CD4-positive, alpha-beta T cell treated with Interleukin-10 for 1 hour (primary cell): Measurements from ENCODE around the gene ATP9B.

Experiments
- DNase-seq: peaks from one replicate; pipeline ENCODE4 v3.0.0-alpha.2; 2020

ATP9B gene

DNA sequence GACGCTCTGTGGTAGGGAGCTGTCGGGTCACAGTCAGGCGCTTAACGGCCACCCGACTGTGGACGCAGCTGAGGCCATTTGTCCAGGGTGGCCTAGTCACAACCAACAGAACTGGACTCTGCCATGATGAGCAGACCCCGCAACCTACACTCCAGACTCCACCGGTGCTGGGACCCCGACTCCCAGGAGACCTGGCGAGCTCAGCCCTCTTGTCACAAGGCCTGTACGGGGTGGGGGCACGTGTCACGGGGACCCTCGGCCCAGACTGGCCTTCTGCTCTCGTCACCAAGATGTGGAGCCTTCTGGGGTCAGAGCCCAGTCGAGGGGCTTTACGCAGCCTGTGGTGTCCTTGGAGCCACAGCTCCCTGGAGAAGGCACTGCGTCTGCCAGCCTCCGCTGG is 349.0 kb downstream of the ATP9B start:
- no peak for DNase-seq

DNA sequence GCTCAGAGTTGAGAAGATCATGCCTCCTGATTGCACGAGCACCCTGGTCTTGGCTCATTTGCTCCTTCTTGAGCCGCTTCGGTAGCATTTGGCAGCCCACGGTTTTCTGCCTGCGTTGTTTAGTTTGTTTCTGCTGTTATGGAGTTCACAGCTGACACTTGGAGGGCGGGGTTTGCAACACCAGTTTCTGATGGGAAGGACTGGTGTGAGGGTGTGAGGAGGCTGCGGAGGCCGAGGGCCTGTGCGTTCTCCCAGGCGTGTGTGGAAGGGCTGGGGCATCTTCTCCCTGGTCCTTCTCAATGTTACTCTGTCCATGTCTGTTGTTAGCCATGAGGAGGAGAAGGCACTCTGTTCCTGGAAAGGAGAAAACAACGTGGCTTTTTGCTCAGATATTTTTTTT is 349.4 kb downstream of the ATP9B start:
- no peak for DNase-seq

DNA sequence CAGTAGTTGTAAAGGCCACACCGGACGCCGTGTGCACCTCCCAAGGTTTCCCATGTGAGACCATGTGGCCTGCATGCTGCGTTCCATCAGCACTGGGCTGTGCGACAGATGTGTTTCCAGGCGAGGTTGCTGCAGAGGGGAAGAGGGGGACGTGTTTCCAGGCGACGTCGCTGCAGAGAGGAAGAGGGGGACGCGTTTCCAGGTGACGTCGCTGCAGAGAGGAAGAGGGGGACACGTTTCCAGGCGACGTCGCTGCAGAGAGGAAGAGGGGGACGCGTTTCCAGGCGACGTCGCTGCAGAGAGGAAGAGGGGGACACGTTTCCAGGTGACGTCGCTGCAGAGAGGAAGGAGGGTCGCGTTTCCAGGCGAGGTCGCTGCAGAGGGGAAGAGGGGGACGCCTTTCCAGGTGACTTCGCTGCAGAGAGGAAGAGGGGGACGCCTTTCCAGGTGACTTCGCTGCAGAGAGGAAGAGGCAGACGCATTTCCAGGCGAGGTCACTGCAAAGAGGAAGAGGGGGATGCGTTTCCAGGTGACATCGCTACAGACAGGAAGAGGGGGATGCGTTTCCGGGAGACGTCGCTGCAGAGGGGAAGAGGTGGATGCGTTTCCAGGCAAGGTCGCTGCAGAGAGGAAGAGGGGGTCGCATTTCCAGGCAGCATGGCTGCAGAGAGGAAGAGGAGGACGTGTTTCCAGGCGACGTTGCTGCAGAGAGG is 351.0 kb downstream of the ATP9B start:
- DNase-seq: no peak

DNA sequence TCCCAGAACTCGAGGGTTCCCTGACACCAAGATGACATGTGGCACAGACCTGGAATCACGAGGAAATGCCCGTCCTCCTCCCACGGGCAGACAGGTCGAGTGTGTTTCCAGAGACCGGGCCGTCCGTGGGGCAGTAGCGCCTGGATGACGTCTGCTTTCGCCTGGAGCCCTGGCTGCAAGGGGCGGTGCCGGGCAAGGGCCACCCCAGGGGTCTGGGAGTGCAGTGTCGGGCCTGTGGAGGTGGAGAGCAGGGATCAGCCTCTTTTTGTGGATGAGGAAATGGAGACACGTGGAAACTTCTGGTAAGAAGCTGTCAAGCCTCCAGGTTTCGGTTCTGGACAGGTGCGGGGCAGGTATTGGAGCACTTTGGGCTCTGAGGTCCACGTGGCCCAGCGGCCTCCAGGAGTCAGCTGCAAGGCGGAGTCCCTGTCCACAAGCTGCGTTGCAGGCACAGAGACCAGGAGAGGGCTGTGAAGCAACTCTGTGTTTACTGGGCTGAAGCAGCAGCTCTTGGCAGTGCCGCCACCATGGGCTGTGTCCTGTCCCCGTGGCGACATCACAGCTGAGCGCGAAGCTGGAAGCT is 352.2 kb downstream of the ATP9B start:
- DNase-seq: no peak

DNA sequence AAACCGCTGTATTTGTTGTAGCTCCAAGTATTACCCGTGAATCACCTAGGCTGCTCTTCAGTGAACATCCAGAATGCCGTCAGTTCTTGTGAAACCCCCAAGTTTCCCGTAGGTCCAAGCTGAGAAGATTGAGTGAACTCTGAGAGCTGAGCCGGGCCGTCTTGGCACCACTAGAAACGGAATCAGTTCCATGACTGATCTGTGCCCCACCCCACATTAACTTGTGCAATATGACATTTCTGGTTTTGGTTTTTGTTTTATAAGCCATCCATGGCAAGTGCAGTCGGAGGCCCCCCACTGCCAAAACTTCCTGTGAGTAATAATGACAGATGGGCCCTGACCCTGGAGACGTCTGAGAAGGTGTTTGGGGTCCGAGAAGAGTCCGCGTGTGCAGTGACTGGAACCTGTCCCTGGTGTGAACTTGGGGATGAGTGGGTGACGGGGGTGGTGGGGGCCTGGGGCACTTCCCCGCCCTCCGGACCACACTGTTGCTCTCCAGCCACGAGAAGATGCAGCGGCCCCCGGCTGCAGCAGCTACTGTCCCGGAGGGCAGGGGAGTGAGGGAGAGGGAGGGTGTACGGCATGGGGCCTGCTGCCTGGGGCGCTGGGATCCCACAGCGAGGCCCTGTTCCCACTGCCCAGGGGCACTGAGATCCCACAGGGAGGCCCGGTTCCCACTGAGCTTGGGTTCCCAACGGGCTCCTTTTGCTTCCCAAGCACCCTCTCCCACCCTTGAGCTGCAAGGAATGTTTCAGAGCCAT is 353.0 kb downstream of the ATP9B start:
- DNase-seq: no peak

DNA sequence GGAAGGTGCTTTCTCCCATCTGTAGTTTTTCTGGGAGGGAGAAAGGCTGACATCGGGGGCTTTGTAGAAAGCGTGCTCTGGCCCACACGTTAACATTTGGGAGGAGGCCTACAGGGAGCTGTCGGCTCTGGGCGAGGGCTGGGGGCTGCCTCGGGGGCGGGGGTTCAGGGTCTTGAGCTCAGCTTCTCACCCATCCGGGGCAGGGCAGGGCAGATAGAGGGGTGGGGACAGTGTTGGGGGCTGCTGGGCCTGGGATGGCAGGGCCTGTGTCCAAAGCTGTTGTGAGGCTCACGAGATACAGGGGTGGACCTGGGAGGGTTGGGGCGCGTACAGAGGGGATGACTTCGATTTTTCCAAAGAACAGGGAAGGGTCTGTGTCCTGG is 353.6 kb downstream of the ATP9B start:
- DNase-seq: no peak

DNA sequence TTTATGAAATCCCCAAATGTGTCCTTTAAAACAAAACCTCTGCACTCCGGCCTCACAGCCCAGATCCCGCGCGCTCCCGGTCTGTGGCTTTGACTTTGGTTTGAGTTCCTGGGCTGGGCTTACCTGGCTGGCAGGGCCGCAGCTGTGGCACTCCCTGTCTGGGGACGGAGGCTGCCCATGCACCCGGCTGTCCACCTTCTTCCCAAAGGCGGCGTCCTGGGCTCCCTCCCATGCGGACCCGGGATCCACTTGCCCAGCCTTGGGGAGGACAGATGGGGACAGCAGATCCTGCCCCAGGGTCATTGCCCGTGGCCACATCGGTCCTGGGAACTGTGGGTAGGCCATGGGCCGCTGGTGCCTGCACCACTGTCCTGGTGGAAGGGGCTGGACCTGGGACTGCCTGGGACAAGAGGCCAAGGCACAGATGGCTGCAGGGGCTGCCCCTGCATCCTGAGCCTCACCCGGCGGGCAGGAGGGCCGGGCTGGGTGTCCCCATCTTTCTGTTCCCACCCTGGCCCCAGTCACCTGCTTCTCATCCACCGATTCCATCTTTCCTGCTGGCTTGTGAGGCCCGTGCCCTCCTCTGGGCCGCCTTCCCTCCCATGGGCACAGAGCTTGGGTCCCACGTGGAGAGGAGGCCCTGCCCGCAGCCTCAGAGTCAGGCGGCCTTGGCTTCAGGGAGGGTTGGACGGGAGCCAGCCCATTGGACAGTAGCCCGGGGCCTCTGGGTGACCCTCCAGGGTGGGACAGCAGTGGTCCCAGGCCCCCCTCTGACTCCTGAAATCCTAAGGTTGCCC is 354.2 kb downstream of the ATP9B start:
- no peak for DNase-seq

DNA sequence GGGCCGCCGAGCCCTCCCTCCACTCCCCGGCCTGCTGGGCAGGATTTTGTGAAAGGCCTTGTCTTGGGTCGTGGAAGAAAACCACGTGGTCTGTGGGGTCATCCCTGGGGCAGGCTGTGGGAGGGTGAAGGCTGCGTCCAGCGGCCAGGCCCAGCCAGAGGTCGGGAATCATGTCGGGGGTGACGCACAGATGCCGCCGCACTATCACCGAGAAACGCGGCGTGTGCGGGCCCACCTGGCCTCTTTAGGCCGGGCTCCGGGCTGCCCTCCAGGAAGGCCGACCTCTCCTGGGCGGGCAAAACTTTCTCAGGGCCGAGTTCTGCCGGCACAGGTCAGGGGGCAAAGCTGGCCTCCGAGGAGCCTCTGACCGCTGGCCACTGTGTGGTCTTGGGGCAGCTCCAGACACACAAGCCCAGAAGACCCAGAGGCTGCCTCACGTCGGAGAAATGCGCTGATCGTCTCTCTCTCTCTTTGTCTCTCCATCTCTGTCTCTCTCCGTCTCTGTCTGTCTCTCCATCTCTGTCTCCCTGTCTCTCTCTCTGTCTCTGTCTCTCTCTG is 354.9 kb downstream of the ATP9B start:
- no peak for DNase-seq

DNA sequence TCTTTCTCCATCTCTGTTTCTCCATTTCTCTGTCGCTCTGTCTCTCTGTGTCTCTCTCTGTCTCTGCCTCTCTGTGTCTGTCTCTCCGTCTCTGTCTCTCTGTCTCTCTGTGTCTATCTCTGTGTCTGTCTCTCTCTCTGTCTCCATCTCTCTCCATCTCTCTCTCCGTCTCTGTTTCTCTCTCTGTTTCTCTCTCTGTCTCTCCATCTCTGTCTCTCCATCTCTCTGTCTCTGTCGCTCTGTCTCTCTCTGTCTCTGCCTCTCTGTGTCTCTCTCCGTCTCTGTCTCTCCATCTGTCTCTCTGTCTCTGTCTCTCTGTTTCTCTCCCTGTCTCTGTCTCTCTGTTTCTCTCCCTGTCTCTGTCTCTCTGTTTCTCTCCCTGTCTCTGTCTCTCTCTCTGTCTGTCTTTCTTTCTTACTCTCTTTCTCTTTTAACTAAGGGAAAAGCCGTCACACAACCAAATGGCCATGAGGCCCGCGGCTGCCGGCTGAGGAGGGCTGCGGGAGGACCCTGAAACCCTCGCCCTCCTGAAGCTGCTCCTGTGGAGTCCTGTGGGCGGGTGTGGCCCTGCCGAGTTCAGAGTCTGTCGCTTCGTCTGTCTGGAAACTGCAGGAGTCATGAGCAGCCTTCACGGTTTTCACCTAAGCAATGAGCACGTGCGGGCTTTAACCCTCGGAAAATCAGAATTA is 355.8 kb downstream of the ATP9B start:
- DNase-seq: no peak

DNA sequence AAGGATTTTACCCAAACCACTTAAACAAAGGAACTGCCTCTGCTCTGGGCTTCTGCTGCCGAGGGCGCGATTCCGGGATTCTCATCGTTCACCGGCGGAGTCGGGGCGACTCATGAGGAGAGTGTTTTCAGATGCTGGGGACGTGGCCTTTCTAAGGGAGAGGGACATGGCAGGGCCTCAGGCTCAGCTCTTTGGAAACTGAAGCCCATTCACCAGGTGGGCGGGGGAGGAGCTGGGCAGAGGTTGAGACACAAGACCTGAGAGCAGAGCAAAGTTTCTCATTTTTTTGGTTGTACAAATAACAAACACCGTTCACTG is 356.3 kb downstream of the ATP9B start:
- no peak for DNase-seq

DNA sequence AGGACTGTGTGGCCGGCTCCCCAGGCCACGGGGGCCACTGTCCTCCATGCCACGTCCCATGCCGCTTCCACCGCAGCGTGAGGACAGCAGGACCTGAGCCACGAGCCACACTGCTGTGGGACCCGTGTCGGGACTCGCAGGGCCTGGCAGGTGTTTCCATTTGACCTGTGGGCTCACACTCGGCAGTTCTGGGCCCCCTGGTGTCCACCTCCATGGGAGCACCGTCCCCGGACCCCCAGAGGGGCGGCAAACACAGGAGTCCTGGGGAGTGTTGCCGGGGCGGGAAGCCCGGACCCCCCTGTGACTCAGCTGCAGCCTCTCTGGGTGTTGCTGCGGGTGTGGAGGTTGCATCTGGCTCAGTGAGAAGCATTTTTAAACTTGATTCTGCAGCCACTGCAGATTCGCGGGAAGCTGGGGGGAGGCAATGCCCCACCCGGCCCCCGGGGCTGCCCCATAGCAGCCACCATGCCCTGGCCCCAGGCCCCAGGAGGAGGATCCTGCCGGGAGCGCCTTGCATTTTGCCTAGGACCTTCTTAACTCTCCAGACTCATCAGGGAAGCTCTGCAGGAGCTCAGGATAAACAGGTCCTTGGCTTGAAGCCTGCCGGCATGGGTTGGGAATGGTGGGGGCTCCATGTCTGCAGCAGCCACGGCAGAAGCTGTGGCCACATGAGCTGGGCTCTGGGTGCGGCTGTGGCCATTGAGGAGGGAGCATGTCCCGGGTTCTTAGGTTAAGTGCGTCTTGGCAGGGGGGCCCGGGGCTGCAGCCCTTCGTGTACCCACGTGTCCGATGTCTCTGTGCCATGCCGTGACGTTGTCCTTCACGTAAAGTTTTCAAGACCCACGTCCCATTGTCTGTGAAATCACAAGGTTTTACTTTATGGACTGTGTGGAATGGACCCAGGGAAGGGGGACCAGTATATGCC is 357.4 kb downstream of the ATP9B start:
- no peak for DNase-seq

DNA sequence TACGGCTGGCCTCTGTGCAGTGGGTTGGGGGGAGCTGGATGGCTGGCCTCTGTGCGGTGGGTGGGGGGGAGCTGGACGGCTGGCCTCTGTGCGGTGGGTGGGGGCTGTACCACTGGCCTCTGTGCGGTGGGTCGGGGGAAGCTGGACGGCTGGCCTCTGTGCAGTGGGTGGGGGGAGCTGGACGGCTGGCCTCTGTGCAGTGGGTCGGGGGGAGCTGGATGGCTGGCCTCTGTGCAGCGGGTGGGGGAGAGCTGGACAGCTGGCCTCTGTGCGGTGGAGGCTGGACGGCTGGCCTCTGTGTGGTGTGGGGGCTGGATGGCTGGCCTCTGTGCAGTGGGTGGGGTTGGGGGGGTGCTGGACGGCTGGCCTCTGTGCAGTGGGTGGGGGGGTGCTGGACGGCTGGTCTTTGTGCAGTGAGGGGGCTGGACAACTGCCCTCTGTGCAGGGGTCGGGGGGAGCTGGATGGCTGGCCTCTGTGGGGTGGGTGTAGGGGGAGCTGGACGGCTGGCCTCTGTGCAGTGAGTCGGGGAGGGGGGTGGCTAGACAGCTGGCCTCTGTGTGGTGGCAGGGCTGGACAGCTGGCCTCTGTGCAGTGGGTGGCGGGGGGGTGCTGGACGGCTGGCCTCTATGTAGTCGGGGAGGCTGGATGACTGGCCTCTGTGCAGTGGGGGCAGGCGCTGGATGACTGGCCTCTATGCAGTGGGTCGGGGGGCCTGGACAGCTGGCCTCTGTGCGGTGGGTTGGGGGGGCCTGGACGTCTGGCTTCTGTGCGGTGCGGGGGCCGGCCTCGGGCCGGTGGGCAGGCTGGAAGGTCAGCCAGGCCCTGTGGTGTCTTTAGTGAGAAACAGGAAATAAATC is 358.4 kb downstream of the ATP9B start:
- no peak for DNase-seq
